IMR-90 (cell line): ENCODE results near the gene MPZL3.

Source experiments
- CEBPB ChIP-seq: IDR thresholded peaks from 2 replicates; pipeline ENCODE4 v1.6.1; 2012; ENCODE audit warnings: low read depth, low read length, improper control_type of control experiment
- RCOR1 ChIP-seq: IDR thresholded peaks from 2 replicates; pipeline ENCODE4 v1.6.1; 2012; ENCODE audit warnings: mild to moderate bottlenecking, low read length, improper control_type of control experiment; ENCODE audit not compliant: insufficient replicate concordance
- TF ChIP-seq, protein P1 (sequence below): fragments of 150-350 bp; IDR thresholded peaks from 2 replicates; pipeline ENCODE4 v1.6.1; 2017; ENCODE audit warnings: mild to moderate bottlenecking, antibody characterized with exemption, low read length, low read depth
- TF ChIP-seq, protein P2 (sequence below): conservative IDR thresholded peaks from 2 replicates; pipeline ENCODE4 v1.5.1; 2012; ENCODE audit warnings: mild to moderate bottlenecking, low read depth, low read length, improper control_type of control experiment

DNA sequence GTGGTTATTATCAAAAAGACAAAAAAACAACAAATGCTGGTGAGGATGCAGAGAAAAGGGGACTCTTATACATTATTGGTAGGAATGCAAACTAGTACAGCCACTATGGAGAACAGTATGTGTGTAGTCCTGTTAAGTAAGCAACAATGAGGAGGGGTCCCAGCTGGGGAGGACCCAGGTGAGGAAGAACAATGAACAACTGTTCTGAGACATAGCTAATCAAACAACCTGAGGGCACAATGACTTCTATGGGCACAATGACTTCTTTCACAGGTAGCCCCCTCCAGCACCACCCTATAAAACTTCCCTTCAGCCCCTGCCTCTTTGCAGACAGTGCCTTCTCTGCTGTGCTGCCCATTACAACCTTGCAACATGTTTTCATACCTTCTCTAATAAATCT is 32.9 kb downstream of the MPZL3 start:
- TF ChIP-seq, protein P1, sequence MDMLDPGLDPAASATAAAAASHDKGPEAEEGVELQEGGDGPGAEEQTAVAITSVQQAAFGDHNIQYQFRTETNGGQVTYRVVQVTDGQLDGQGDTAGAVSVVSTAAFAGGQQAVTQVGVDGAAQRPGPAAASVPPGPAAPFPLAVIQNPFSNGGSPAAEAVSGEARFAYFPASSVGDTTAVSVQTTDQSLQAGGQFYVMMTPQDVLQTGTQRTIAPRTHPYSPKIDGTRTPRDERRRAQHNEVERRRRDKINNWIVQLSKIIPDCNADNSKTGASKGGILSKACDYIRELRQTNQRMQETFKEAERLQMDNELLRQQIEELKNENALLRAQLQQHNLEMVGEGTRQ = no peak
- TF ChIP-seq, protein P2, sequence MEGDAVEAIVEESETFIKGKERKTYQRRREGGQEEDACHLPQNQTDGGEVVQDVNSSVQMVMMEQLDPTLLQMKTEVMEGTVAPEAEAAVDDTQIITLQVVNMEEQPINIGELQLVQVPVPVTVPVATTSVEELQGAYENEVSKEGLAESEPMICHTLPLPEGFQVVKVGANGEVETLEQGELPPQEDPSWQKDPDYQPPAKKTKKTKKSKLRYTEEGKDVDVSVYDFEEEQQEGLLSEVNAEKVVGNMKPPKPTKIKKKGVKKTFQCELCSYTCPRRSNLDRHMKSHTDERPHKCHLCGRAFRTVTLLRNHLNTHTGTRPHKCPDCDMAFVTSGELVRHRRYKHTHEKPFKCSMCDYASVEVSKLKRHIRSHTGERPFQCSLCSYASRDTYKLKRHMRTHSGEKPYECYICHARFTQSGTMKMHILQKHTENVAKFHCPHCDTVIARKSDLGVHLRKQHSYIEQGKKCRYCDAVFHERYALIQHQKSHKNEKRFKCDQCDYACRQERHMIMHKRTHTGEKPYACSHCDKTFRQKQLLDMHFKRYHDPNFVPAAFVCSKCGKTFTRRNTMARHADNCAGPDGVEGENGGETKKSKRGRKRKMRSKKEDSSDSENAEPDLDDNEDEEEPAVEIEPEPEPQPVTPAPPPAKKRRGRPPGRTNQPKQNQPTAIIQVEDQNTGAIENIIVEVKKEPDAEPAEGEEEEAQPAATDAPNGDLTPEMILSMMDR = no peak
- TF ChIP-seq RCOR1 (no peak), CEBPB (no peak)
